ENCODE results near the gene MRPS10.

DNA sequence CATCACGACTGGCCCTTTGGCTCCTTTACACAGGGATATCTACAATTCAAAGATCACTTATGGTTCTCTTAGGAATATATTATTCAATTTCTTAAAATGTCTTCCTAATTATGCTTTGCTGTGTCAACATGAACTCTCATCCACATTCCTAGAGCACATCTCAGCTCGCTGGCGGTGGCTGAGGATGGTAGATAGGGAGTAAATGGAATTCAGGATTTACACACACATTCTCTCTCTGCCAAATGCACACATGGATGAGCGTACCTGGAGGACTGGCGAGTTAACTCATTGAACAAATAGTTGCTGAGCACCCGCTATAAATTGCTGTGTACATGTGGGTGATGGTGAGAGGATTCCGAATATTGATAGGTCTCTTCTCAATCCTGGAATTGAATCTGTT, 4.8 kb upstream of the MRPS10 start:
- TF ChIP-seq, protein P1, sequence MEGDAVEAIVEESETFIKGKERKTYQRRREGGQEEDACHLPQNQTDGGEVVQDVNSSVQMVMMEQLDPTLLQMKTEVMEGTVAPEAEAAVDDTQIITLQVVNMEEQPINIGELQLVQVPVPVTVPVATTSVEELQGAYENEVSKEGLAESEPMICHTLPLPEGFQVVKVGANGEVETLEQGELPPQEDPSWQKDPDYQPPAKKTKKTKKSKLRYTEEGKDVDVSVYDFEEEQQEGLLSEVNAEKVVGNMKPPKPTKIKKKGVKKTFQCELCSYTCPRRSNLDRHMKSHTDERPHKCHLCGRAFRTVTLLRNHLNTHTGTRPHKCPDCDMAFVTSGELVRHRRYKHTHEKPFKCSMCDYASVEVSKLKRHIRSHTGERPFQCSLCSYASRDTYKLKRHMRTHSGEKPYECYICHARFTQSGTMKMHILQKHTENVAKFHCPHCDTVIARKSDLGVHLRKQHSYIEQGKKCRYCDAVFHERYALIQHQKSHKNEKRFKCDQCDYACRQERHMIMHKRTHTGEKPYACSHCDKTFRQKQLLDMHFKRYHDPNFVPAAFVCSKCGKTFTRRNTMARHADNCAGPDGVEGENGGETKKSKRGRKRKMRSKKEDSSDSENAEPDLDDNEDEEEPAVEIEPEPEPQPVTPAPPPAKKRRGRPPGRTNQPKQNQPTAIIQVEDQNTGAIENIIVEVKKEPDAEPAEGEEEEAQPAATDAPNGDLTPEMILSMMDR (IDR thresholded peaks at IDR 0.05): no peak
- TF ChIP-seq POLR2A (IDR thresholded peaks at IDR 0.05): no peak

Measured in Peyer's patch (tissue), 4 donors.